GM21528 (cell line): ENCODE measurements around the gene MRPL57.
"Not testable (repeated sequence)": the region's sequence is repeated elsewhere in the genome, so short reads cannot be mapped to it uniquely, and the experiment has no call there.

Source experiments
- ATAC-seq: cut with Tn5 transposase; IDR thresholded peaks from one replicate; pipeline ENCODE4 v1.9.1; 2021; ENCODE audit warnings: mild to moderate bottlenecking, moderate library complexity; ENCODE audit not compliant: unreplicated experiment, low FRiP score

MRPL57 gene

DNA sequence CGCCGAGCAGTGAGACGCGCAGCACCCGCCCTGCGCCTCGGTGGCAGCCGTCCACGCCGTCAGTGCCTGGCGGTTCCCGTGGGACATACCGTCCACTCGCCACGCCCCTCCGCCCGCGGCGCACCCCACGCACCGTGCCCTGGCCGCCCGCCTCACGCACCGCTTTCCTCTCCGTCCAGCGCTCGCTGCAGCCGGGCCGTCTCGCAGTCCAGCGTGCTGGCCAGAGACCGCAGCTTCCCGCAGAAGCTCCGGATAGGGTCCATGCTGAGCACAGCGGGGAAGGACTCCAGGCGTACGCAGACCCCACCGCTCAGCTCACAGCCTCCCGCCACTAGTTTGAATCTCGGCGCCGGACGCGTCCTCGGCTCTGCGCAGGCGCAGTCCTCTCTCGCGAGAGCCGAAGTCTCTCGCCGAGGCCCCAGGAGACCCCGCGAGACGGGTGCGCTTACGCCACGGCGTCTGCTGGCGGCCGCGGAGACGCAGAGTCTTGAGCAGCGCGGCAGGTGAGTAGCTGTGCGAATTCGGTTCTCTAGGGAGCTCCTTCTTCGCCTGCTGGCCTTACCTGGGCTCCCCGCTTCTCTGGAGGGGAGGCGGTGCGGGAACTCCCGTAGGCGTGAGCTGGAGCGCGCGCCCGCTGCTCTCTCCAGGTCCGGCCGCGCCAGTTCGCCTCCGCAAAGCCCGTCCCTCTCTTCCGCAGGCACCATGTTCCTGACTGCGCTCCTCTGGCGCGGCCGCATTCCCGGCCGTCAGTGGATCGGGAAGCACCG is at the start of gene MRPL57, which contains the start of gene SKA3:
Gene MRPL57 (plus strand): TSS at position 444 of the 767 bp plus-strand sequence. CDS start 259 bp downstream, at position 703.
Gene SKA3 (minus strand): TSS at position 338 of the 767 bp plus-strand sequence. CDS start 75 bp downstream, at position 263.
- ATAC-seq: peak; percentile 93

DNA sequence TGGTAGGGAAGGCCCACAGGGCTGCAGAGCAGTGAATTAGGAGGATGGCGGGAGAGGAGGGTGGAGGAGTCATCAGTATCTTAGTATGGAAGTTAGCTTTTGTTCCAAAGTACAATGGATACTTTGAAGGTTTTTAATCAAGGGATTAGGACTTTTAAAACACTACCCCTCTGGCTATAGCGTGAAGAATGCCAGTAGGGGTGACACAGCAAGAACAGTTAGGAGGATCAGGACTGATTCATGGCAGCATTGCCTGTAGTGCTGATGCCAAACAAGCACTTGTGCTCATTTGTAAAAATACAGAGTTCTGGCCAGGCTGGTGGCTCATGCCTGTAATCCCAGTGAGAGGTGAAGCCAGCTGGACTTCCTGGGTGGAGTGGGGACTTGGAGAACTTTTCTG is 46.3 kb upstream of the MRPL57 start:
- no peak for ATAC-seq

DNA sequence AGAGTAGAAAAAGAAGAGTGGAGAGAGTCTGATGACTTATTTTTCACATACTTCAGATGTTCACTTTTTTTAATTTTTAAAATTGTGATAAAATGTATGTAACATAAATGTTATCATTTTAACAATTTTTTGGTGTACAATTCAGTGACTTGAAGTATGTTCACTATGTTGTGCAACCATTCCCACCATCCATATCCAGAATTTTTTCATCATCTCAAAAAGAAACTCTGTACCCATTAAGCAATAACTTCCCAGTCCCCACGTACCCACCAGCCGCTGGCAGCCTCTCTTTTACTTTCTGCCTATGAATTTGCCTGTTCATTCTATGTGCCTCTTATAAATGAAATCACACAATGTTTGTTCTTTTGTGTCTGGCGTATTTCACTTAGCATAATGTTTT is 43.4 kb upstream of the MRPL57 start:
- no peak for ATAC-seq

DNA sequence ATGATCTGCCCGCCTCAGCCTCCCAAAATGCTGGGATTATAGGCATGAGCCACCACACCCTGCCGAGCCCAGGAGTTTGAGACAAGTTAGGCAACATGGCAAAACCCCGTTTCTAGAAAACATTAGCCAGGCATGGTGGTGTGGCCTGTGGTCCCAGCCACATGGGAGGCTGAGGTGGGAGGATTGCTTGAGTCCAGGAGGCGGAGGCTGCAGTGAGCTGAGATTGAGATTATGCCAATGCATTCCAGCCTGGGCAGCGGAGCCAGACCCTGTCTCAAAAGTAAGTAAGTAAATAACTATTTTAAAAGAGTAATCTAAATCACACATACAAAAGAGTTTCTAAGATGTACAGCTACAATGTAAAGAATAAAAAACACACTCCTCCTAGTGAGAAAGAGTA is 42.0 kb upstream of the MRPL57 start:
- no peak for ATAC-seq

DNA sequence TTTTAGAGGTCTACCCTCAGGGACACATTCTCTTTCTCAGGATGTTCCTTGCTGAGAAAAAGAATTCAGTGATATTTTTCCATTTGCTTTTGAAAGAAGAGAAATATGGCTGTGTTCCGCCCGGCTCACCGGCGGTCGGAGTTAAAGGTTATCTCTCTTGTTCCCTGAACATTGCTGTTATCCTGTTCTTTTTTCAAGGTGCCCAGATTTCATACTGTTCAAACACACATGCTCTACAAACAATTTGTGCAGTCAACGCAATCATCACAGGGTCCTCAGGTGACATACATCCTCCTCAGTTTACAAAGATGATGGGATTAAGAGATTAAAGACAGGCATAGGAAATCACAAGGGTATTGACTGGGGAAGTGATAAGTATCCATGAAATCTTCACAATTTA is 40.6 kb upstream of the MRPL57 start:
- ATAC-seq: not testable (repeated sequence)

DNA sequence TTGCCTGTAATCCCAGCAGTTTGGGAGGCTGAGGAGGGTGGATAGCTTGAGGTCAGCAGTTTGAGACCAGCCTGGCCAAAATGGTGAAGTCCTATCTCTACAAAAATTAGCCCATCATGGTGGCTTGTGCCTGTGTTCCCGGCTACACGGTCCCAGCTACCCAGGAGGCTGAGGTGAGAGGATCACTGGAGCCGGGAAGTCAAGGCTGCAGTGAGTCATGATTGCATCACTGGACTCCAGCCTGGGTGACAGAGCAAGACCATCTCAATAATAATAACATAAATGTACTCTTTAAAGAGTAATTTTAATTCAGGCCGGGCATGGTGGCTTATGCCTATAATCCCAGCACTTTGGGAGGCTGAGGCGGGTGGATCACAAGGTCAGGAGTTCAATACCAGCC is 38.8 kb upstream of the MRPL57 start:
- ATAC-seq: no peak

DNA sequence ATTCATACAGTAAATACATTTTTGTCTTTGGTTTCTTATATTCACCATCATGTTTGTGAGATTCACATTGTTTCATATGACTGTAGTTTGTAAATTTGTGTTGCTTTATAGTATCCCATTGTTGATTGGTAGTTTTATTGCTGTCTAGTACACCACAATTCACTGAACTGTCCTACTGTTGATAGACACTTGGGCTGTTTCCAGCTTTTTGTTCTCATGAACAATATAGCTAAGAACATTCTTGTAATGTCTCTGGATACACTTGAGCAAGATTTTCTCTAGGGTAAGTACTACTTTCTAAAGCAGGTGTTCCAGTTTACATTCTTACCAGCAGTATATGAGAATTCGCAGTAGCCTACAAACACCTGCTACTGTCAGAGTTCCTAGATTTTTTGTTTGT is 37.9 kb upstream of the MRPL57 start:
- no peak for ATAC-seq

DNA sequence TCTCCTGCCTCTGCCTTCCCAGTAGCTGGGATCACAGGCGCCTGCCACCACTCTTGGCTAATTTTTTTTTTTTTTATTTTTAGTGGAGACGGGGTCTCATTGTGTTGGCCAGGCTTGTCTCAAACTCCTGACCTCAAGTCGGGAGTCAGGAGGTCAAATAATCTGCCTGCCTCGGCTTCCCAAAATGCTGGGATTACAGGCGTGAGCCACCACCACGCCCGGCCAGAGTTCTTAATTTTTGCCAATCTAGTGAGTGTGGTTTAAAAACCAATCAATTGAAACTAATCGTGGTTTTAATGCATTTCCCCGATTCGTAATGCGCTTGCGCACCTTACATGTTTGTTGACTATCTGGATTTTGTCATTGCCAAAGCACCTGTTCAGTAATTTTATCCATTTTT is 37.1 kb upstream of the MRPL57 start:
- no peak for ATAC-seq

DNA sequence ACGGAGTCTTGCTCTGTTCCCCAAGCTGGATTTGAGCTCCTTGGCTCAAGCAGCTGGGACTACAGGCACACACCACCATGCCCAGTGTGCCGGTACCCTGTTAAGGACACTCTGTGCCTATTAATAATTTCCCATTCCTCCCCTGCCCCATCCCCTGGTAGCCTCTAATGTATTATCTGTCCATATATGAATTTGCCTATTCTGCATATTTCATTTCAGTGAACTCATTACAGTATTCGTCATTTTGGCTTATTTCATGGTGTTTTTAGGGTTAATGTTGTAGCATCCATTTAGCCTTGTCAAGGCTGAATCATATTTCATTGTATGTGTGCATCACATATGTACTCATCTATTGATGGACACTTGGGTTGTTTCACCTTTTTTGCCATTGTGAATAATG is 33.7 kb upstream of the MRPL57 start:
- ATAC-seq: no peak

DNA sequence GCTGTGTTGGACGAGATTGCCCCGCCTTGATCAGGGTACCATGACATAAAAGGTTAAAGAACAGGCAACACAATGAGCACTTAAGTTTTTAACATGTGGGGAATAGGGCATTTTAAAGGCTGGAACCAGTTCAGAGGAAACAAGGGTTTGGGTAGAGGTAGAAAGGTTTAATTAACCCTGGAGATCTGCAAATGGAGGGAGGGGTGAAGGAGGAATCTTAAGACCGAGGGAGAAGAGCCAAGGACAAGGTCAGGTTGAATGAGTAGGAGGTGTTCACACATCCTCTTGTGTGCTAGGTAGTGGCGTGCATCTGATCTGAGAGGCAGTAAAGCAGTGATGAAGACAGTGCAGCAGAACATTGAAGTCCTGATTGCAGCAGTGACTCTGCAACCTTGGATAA is 28.6 kb upstream of the MRPL57 start:
- no peak for ATAC-seq

DNA sequence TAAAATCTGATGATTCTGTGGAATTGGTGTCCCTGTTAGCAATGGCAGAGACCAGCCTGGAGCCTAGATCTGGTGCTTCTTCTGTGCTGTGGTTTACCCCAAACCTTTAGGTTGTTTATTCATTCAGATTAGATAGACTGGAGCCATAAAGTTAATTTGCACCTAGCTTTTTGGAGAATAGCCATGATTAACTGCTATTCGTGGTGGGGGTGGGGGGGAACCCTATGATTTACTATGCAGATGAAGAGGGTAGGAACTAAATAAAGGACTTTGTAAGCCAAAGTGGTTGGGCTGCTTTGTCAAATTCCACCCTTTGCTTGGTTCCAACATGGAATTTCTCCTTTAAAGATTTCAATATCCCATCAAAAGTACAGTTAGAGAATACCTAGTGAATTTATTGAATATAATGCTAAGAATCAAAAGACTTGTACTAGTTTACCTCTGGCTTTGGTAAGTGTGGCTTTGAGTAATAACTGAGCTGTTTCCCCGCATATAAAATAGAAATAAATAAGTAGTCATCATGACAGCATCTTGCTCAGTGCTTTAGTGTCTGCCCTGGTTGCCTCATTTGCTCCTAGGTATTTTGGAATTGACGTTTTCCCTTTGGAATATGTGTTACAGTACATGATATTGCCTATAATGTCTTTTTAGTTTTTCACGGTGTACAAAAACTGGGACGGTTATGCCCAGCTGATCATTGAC is 27.8 kb upstream of the MRPL57 start:
- no peak for ATAC-seq

DNA sequence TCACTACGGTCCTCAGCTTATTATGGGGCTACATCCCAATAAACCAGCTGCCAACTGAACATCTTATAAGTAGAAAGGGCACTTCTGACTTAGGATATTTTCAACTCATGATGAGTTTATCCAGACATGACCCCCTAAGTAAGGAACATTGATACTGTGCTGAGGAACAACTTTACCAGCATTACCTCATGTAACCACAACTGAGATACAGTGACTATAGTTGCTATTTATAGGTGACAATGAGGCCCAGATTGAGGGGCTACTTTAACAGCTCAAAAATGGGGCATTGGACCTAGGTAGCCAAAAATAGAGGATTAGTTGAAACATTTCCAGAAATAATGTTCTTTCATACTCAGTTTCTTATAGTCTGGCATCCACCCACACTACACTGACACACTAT is 26.9 kb upstream of the MRPL57 start:
- no peak for ATAC-seq

DNA sequence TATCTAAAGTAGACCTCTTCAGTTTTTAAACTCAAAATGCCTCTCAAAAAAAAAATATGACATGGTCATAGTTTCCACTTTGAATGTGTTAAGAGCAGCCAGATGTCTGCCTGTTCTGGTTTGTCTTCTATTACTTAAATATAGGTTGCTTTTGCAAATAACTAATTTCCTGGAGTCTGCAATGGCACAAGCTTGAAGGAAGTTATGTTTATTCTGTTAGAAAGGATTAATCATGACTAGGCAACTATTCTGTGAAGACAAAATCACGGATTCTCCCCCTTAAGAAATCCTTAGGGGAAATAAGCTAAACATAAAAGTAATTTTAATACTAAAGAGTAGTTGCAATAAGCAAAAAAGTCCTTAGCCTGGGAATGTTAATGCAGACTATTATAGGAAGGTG is 26.4 kb upstream of the MRPL57 start:
- no peak for ATAC-seq

DNA sequence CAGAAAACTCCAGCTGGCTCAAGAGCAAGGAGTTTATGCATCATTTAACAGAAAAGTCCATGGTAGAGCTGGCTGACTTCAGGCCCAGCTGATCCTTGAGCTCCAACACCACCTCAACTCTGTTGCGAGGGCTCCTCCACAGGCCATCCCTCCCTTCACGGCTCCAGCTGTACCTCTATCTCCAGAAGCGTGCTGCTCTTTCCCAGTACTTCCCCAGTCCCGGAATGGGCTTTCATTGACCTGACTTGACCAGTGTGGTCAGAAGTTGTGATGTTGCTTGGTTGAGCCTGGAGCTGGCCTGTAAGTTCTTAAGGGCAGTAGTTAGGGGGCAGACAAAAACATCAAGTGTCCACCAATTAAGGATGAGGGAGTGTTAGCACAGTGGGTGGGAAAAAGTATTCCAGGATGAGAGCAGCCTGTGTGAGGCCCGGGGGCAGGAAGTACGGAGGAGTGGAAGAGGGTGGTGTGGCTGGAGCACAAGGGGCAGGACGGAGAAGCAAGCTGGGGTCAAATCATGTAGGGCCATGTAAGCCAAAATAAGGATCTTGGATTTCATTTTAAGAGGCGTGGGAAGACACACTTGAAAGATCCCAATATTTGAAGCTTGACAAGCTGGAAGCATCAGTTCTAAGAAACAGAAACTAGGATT is 24.1 kb upstream of the MRPL57 start:
- ATAC-seq: no peak

DNA sequence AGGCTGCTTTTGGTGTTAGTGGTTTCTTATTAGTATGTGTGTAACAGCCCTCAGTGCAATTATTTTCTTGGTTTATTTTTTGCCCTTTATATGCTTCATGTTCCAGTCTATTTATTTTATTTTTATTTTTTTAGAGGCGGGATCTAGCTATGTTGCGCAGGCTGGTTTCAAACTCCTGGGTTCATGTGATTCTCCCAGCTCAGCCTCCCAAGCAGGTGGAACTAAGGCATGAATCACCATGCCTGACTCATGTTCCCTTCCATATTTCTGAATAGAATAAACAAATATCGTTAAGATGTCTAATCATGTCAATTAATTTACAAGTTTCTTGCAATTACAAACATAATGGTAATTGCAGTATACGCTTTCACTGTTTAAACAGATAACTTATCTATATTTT is 11.8 kb upstream of the MRPL57 start:
- no peak for ATAC-seq

DNA sequence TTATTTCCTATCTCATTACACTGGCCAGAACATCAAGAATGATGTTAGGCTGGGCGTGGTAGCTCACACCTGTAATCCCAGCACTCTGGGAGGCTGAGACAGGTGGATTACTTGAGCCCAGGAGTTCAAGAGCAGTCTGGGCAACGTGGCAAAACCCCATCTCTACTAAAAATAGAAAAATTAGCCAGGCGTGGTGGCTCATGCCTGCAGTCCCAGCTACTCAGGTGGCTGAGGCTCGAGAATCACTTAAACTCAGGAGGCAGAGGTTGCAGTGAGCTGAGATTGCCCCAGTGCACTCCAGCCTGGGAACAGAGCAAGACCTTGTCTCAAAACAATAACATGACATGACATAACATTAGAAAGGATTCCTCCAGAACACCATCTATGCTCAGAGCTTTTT is 10.9 kb upstream of the MRPL57 start:
- not testable (repeated sequence) for ATAC-seq

DNA sequence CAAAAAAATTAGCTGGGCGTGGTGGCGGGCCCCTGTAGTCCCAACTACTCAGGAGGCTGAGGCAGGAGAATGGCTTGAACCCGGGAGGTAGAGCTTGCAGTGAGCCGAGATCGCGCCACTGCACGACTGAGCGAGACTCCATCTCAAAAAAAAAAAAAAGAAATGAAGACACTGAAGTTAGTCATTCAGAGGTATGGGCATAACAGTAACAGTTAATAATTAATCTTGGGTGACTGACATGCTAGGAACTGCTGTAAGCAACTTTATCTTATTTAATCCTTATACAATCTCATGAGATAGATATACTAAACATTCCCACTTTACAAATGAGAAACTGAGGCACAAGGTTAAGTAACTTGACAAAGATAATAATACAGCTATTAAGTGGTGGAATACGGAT is 5.0 kb upstream of the MRPL57 start:
- ATAC-seq: no peak

DNA sequence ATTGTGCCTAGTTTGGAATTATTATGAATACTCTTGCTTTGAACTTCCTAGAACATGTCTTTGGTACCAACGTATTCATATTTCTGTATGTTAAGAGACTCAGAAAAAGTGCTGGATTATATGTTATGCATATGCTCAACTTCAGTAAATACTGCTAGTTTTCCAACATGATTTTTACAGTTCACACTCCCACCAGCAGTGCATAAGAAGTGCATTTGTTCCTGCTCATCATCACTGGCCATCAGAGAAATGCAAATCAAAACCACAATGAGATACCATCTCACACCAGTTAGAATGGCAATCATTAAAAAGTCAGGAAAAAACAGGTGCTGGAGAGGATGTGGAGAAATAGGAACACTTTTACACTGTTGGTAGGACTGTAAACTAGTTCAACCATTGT is 2.7 kb upstream of the MRPL57 start:
- ATAC-seq: not testable (repeated sequence)

DNA sequence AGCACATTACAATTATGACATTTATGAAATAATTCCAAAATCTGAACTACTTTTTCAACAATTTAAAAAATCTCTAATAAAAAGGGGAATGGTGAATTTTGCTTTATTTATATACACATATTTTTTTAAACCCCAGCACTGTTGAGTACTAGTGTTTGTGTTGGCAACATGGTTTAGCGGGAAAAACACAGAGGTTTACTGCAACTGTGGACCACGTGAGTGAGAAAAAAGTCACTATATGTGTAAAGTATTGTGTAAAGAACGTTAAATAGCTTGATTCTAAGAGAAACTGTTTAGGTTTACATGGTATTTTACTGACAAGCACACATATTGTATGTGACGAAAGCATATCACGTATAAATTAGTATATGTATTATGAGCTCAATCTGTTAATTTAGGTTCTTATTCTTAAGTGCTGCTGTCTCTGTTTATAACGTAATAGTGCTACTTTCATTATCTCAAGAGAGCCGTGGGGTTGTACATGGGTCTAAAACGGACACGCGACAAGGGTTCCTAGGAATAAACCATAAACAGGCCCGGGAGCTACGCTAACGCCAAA is 723 bp upstream of the MRPL57 start:
- no peak for ATAC-seq

DNA sequence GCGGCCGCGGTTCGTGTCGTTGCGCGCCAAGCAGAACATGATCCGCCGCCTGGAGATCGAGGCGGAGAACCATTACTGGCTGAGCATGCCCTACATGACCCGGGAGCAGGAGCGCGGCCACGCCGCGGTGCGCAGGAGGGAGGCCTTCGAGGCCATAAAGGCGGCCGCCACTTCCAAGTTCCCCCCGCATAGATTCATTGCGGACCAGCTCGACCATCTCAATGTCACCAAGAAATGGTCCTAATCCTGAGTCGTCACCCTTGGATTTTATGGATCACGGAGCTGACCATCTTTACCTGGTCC is 475 bp downstream of the MRPL57 start:
- ATAC-seq: peak; percentile 32

DNA sequence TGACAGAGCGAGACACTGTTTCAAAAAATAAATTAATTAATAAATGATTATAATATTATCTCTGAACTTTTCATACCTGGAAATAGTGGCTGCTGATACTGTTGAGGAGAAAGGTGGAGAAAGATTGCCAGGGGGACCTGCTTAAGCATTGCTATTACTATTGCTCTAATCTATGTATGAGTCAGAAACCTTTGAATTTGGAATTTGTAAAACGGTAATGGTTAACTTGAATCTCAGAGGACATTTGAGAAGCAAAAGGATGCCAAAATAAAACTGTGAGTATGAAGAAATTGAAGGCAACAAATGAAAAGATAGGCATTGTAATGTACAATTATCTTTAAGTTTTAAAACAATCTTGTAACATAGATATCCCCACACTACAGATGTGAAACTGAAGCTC is 5.2 kb downstream of the MRPL57 start:
- no peak for ATAC-seq
